ENCODE results near the gene OPN4.

OPN4 gene

GRCh38 chr10:86649471-86650150, 4.7 kb upstream of the OPN4 start:
- H3K27me3 ChIP-seq (replicated peaks) = no peaks in the 10 kb centered on the region
- no peak for TF ChIP-seq CTCF (IDR thresholded peaks at IDR 0.05; ENCODE audit: low read depth, low read length, missing control alignments)
- H3K4me3 ChIP-seq (ENCODE audit: low read depth, low read length) = no peak overlapping the region
- no peak for DNase-seq
- H3K27ac ChIP-seq = no peak overlapping the region
- no peaks in the 10 kb centered on the region for H3K36me3 ChIP-seq (replicated peaks)
- in situ Hi-C loops (cut with HindIII; ENCODE audit: low pct_ligation_motif_present, low sequenced_read_pairs) = no loop called here

- no peaks in the 10 kb centered on the region for H3K36me3 ChIP-seq (replicated peaks)
- no peak overlapping the region for H3K4me3 ChIP-seq (ENCODE audit: low read depth, low read length)
- in situ Hi-C loops (cut with HindIII; ENCODE audit: low pct_ligation_motif_present, low sequenced_read_pairs) = no loop called here
- no peaks in the 10 kb centered on the region for H3K27me3 ChIP-seq (replicated peaks)
- no peak overlapping the region for H3K27ac ChIP-seq
- no peak for DNase-seq
- TF ChIP-seq CTCF (IDR thresholded peaks at IDR 0.05; ENCODE audit: low read depth, low read length, missing control alignments) = no peak
Observed at GRCh38 chr10:86650151-86650550, 4.2 kb upstream of the OPN4 start.

- H3K36me3 ChIP-seq (replicated peaks) = no peaks in the 10 kb centered on the region
- H3K4me3 ChIP-seq (ENCODE audit: low read depth, low read length) = no peak overlapping the region
- in situ Hi-C loops (cut with HindIII; ENCODE audit: low pct_ligation_motif_present, low sequenced_read_pairs) = no loop called here
- DNase-seq = no peak
- H3K27ac ChIP-seq = no peak overlapping the region
- TF ChIP-seq CTCF (IDR thresholded peaks at IDR 0.05; ENCODE audit: low read depth, low read length, missing control alignments) = no peak
- no peaks in the 10 kb centered on the region for H3K27me3 ChIP-seq (replicated peaks)
Observed at GRCh38 chr10:86651021-86651471, 3.3 kb upstream of the OPN4 start.

- DNase-seq = no peak
- TF ChIP-seq CTCF (IDR thresholded peaks at IDR 0.05; ENCODE audit: low read depth, low read length, missing control alignments) = no peak
- no peak overlapping the region for H3K4me3 ChIP-seq (ENCODE audit: low read depth, low read length)
- H3K27me3 ChIP-seq (replicated peaks) = no peaks in the 10 kb centered on the region
- in situ Hi-C loops (cut with HindIII; ENCODE audit: low pct_ligation_motif_present, low sequenced_read_pairs) = no loop called here
- no peaks in the 10 kb centered on the region for H3K36me3 ChIP-seq (replicated peaks)
- H3K27ac ChIP-seq = no peak overlapping the region
Observed at GRCh38 chr10:86651631-86652331, 2.6 kb upstream of the OPN4 start.

- Histone ChIP-seq H3K27ac (no peak overlapping the region), H3K27me3 (replicated peaks) (no peaks in the 10 kb centered on the region), H3K4me3 (ENCODE audit: low read depth, low read length) (no peak overlapping the region), H3K36me3 (replicated peaks) (no peaks in the 10 kb centered on the region)
- in situ Hi-C loops (cut with HindIII; ENCODE audit: low pct_ligation_motif_present, low sequenced_read_pairs) = no loop called here
- DNase-seq = no peak
- TF ChIP-seq CTCF (IDR thresholded peaks at IDR 0.05; ENCODE audit: low read depth, low read length, missing control alignments) = no peak
Observed at GRCh38 chr10:86652361-86653202, 1.8 kb upstream of the OPN4 start.
